BLaER1 treated with 17β-estradiol and CSF1 and Interleukin-3, amounts not matched to agents 10 nM and 100 nM (cell line): ENCODE results near the gene SIPA1.

Source experiments
- H3K27ac ChIP-seq, 11 experiments: shearing (Covaris generic); formaldehyde crosslinking; 2 replicates each; pipeline ENCODE4 v1.8.1; 2022
- H3K27me3 ChIP-seq, 11 experiments: shearing (Covaris generic); formaldehyde crosslinking; 2 replicates each; pipeline ENCODE4 v1.8.1; 2022
- H3K36me3 ChIP-seq, 11 experiments: shearing (Covaris generic); formaldehyde crosslinking; 2 replicates each; pipeline ENCODE4 v1.8.1; 2022
- H3K4me1 ChIP-seq, 10 experiments: shearing (Covaris generic); formaldehyde crosslinking; 2 replicates each; pipeline ENCODE4 v1.8.1; 2022
- H3K4me2 ChIP-seq, 11 experiments: shearing (Covaris generic); formaldehyde crosslinking; 2 replicates each; pipeline ENCODE4 v1.8.1; 2022
- H3K4me3 ChIP-seq, 10 experiments: shearing (Covaris generic); formaldehyde crosslinking; 2 replicates each; pipeline ENCODE4 v1.8.1; 2022
- H3K9ac ChIP-seq, 11 experiments: shearing (Covaris generic); formaldehyde crosslinking; 2 replicates each; pipeline ENCODE4 v1.8.1; 2022
- H3K9me3 ChIP-seq, 11 experiments: shearing (Covaris generic); formaldehyde crosslinking; replicated peaks in 1 of 11; 2 replicates each; pipeline ENCODE4 v1.8.1; 2022
- H4K20me1 ChIP-seq, 11 experiments: shearing (Covaris generic); formaldehyde crosslinking; 2 replicates each; pipeline ENCODE4 v1.8.1; 2022
- Cebpa-rat ChIP-seq, 11 experiments: shearing (Covaris generic); IDR thresholded peaks; 2 replicates each; pipeline ENCODE4 v1.8.1; 2022

SIPA1 gene

DNA sequence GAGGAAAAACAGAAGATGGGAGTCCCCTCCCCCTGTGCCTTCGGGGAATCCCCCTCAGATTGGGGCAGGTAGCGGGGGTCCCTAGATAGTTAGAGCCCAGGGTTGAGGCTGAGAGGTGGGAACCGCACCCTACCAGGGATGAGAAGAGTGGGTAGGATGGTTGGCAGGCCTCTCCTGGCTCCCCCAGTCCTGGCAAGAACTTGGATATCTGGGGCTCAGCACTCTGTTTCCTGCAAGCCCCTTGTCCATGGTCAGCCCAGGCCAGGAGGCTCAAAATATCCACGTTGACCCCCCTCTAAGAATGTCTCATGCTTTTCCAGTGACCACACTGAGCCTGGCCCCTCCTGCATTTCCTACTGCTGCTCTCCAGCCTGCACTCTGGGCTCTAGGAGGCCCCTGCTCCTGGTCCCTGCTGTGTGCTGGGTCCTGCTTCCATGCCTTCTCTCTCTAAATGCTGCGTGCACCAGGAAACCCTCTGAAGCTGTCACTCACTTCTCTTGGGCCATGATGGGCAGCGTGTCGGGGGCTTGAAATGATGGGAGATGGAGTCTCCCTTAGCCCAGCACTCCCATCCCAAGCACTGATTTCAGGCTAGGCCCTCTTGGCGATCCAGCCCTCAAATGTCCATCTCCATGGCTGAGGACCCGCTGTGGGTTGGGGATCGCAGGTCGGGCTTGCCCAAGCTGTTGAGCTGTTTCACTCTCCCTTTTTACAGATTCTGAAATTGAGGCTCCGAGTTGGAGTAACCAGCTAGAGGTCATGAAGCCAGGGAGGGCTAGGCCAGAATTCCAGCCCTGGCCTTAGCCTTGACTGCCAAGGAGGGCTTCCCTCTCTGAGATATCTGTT is 25.9 kb upstream of the SIPA1 start:
- Histone ChIP-seq H3K27ac (peak overlapping the region; percentile 77 to 93 (median 88); a peak in 21 of 22 replicates), H3K4me3 (peak overlapping the region; percentile 81 to 98 (median 95)), H3K4me2 (peak overlapping the region; percentile 97 to 100 (median 100)), H3K36me3 (peaks cover 32 to 61% (median 54%) of the 10 kb centered on the region in 11 experiments), H3K9me3 (no peaks in the 10 kb centered on the region), H3K4me1 (peaks cover 46 to 64% (median 52%) of the 10 kb centered on the region in 10 experiments), H3K27me3 (no peaks in the 10 kb centered on the region), H3K9ac (peak overlapping the region; percentile 89 to 95 (median 92)), H4K20me1 (peaks cover 56 to 80% (median 75%) of the 10 kb centered on the region in 11 experiments; a peak in 21 of 22 replicates)
- TF ChIP-seq Cebpa-rat (IDR thresholded peaks at IDR 0.05), result no peak

GRCh38 chr11:65612691-65613090 is 25.2 kb upstream of the SIPA1 start:
- peaks cover 55 to 80% (median 75%) of the 10 kb centered on the region in 11 experiments; a peak in 21 of 22 replicates for H4K20me1 ChIP-seq
- H3K4me2 ChIP-seq, result peak overlapping the region; percentile 97 to 100 (median 100)
- no peaks in the 10 kb centered on the region for H3K27me3 ChIP-seq
- no peaks in the 10 kb centered on the region for H3K9me3 ChIP-seq
- H3K36me3 ChIP-seq, result peaks cover 32 to 61% (median 54%) of the 10 kb centered on the region in 11 experiments
- peak overlapping the region; percentile 81 to 98 (median 95) for H3K4me3 ChIP-seq
- TF ChIP-seq Cebpa-rat (IDR thresholded peaks at IDR 0.05), result no peak
- H3K9ac ChIP-seq, result peak overlapping the region; percentile 89 to 95 (median 92)
- peaks cover 53 to 65% (median 59%) of the 10 kb centered on the region in 10 experiments for H3K4me1 ChIP-seq
- peak overlapping the region; percentile 77 to 93 (median 88); a peak in 17 of 22 replicates for H3K27ac ChIP-seq

DNA sequence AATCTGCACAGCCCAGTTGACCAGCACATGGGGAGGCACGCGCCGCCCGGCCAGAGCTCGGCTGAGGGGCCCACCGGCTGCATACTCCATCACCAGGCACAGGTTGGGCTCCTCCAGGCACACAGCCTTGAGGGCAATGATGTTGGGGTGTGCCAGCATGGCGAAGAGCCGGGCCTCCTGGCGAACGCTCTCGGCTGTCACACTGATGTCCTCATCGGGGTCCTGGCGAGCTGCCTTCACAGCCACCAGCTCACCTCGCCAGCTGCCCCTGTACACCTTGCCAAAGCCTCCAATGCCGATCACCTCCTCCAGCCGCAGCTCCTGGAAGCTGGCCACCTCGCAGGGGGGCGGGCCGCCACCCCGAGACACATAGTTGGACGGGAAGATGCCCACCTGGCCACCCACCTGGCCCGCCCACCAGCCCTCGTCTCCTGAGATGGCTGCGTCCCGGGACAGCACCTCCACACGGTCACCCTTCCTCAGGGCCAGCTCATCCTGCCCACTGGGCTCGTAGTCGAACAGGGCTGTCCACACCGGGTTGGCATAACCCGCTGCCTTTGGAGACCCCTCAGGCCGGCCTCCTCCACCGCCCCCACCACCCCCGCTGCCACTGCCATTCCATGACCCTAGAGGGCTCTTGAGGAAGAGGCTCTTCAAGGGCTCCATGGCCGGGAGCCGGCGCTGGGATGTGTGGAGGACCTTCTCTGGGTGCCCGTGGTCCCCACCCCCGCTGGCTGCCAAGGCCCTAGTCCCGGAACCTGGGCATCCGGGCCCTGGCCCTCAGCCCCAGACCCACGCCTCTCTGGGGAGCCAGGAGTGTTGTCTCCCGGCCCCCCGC is 24.6 kb upstream of the SIPA1 start:
- H3K9ac ChIP-seq, result peak overlapping the region; percentile 89 to 95 (median 92)
- H3K36me3 ChIP-seq, result peaks cover 32 to 61% (median 54%) of the 10 kb centered on the region in 11 experiments
- H3K27ac ChIP-seq, result peak overlapping the region; percentile 77 to 93 (median 88)
- H3K4me3 ChIP-seq, result peak overlapping the region; percentile 81 to 98 (median 95)
- peaks cover 49 to 80% (median 75%) of the 10 kb centered on the region in 11 experiments; a peak in 21 of 22 replicates for H4K20me1 ChIP-seq
- no peak for TF ChIP-seq Cebpa-rat (IDR thresholded peaks at IDR 0.05)
- peaks cover 58 to 67% (median 65%) of the 10 kb centered on the region in 10 experiments for H3K4me1 ChIP-seq
- H3K9me3 ChIP-seq, result no peaks in the 10 kb centered on the region
- no peaks in the 10 kb centered on the region for H3K27me3 ChIP-seq
- peak overlapping the region; percentile 97 to 100 (median 100) for H3K4me2 ChIP-seq

- Histone ChIP-seq H4K20me1 (peaks cover 29 to 80% (median 75%) of the 10 kb centered on the region in 11 experiments; a peak in 21 of 22 replicates), H3K27ac (peak within 1 kb of the TSS; percentile 64 to 93 (median 89)), H3K9ac (peak within 1 kb of the TSS; percentile 89 to 95 (median 92)), H3K36me3 (peaks cover 35 to 61% (median 55%) of the 10 kb centered on the region in 11 experiments), H3K9me3 (no peaks in the 10 kb centered on the region), H3K27me3 (no peaks in the 10 kb centered on the region), H3K4me2 (peak within 1 kb of the TSS; percentile 97 to 100 (median 100)), H3K4me1 (peaks cover 51 to 65% (median 59%) of the 10 kb centered on the region in 10 experiments), H3K4me3 (peak within 1 kb of the TSS; percentile 88 to 98 (median 95))
- TF ChIP-seq Cebpa-rat (IDR thresholded peaks at IDR 0.05), result no peak
Observed at GRCh38 chr11:65615229-65615949, 22.5 kb upstream of the SIPA1 start, which contains the start of gene PCNX3. Gene PCNX3 (plus strand): TSS chr11:65615776. CDS start chr11:65616312, 536 bp downstream.

DNA sequence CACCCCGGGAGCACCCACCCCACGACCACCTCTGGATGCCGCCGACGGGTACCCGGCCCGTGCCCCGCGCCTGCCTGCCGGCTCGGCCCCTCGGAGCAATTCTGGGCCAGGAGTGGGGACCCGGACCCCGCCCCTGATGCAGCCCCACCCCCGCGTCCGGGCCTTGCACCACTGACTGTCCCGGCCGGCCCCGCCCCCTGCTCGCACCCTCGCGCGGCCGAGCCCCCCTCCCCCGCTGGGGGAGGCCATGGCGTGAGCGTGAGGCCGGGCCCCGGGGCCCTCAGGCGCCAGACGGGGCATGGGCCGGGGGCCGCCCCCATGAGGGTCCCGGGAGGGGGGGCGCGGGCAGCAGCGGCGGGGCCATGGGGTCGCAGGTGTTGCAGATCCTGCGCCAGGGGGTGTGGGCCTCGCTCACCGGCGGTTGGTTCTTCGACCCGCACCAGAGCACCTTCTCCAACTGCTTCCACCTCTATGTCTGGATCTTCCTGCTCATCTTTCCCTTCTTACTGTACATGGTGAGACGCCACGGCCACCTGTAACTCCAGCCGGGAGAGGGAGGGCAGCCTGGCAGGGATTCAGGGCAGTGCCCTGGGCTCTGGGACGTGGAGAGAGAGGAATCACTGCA is 21.8 kb upstream of the SIPA1 start:
- no peak for TF ChIP-seq Cebpa-rat (IDR thresholded peaks at IDR 0.05)
- peak overlapping the region; percentile 91 to 100 (median 98) for H3K4me2 ChIP-seq
- no peaks in the 10 kb centered on the region for H3K27me3 ChIP-seq
- peak overlapping the region; percentile 64 to 90 (median 83); a peak in 21 of 22 replicates for H3K27ac ChIP-seq
- peak overlapping the region; percentile 78 to 98 (median 91) for H3K4me3 ChIP-seq
- no peaks in the 10 kb centered on the region for H3K9me3 ChIP-seq
- H3K4me1 ChIP-seq, result peaks cover 44 to 58% (median 52%) of the 10 kb centered on the region in 10 experiments
- peaks cover 24 to 80% (median 72%) of the 10 kb centered on the region in 11 experiments; a peak in 21 of 22 replicates for H4K20me1 ChIP-seq
- H3K36me3 ChIP-seq, result peaks cover 40 to 61% (median 55%) of the 10 kb centered on the region in 11 experiments
- H3K9ac ChIP-seq, result peak overlapping the region; percentile 76 to 93 (median 89)

- Histone ChIP-seq H3K4me1 (peaks cover 41 to 53% (median 47%) of the 10 kb centered on the region in 10 experiments), H3K27ac (peak overlapping the region; percentile 64 to 90 (median 83); a peak in 21 of 22 replicates), H3K36me3 (peaks cover 45 to 64% (median 58%) of the 10 kb centered on the region in 11 experiments), H4K20me1 (peaks cover 24 to 80% (median 72%) of the 10 kb centered on the region in 11 experiments; a peak in 21 of 22 replicates), H3K4me2 (peak overlapping the region; percentile 91 to 100 (median 98)), H3K27me3 (no peaks in the 10 kb centered on the region), H3K9ac (peak overlapping the region; percentile 76 to 93 (median 89)), H3K4me3 (peak overlapping the region; percentile 78 to 98 (median 91)), H3K9me3 (no peaks in the 10 kb centered on the region)
- no peak for TF ChIP-seq Cebpa-rat (IDR thresholded peaks at IDR 0.05)
Observed at GRCh38 chr11:65616575-65617001, 21.3 kb upstream of the SIPA1 start.

GRCh38 chr11:65617136-65617850 is 20.6 kb upstream of the SIPA1 start:
- peaks cover 17 to 80% (median 72%) of the 10 kb centered on the region in 11 experiments; a peak in 21 of 22 replicates for H4K20me1 ChIP-seq
- H3K27ac ChIP-seq, result peak overlapping the region in 9 of 11 experiments; percentile 72 to 90 (median 84); a peak in 11 of 22 replicates
- peaks cover 34 to 46% (median 40%) of the 10 kb centered on the region in 10 experiments for H3K4me1 ChIP-seq
- peaks cover 52 to 65% (median 62%) of the 10 kb centered on the region in 11 experiments for H3K36me3 ChIP-seq
- H3K9ac ChIP-seq, result peak overlapping the region; percentile 76 to 93 (median 89)
- no peaks in the 10 kb centered on the region for H3K27me3 ChIP-seq
- H3K4me3 ChIP-seq, result peak overlapping the region; percentile 78 to 98 (median 91)
- no peak for TF ChIP-seq Cebpa-rat (IDR thresholded peaks at IDR 0.05)
- peak overlapping the region; percentile 91 to 100 (median 98) for H3K4me2 ChIP-seq
- H3K9me3 ChIP-seq, result no peaks in the 10 kb centered on the region
